HepG2 (cell line): ENCODE data around the gene MACROD2. TPM values are rescaled to one million over a fixed set of nuclear protein-coding genes. Genes with fewer than 3 reads are reported as not detected.

ENCODE experiments used
- ATAC-seq: fragments of 200-7000 bp; cut with Tn5 transposase; 3 replicates; pipeline ENCODE4 v1.9.1; 2020; ENCODE audit warnings: mild to moderate bottlenecking, moderate library complexity
- BruUV-seq: library from RNA; stranded (reverse); fragments of 400-500 nt; replicated peaks from 2 replicates; lab custom pipeline; 2021; lab: Mats Ljungman, UMichigan
- CTCF ChIA-PET: fragments of 300-600 bp; formaldehyde crosslinking; extraction: SDS; loops from one replicate; lab custom pipeline; 2021; ENCODE audit warnings: low total read pairs, inconsistent platforms, low intra/inter-chr PET ratio; lab: Yijun Ruan, JAX
- POLR2A ChIA-PET: fragments of 350-600 bp; sonication (Branson Sonifier 250); formaldehyde crosslinking; loops from one replicate; lab custom pipeline; 2020; ENCODE audit warnings: antibody characterized with exemption, inconsistent platforms; lab: Yijun Ruan, JAX
- DNase-seq: peaks from one replicate; pipeline ENCODE4 v3.0.0-alpha.2; 2015; ENCODE audit warnings: low spot score
- FAIRE-seq: peaks from 3 replicates; lab custom pipeline; 2011; peaks lifted over from hg19 to GRCh38; lab: Jason Lieb, UNC
- H2AFZ ChIP-seq: one replicate; pipeline ENCODE4 v1.6.1; 2011; ENCODE audit warnings: low read length, inconsistent platforms
- H3K27ac ChIP-seq: fragments of 300-600 bp; 3 replicates; pipeline ENCODE4 v1.8.0; 2011; ENCODE audit warnings: mixed run types, mild to moderate bottlenecking, mixed read lengths, low read length, inconsistent platforms; ENCODE audit not compliant: insufficient read depth; ENCODE audit errors: extremely low read length
- H3K27me3 ChIP-seq, 2 experiments: fragments of 200-600 bp in 1 of 2; 2 replicates in 1 of 2; 3 replicates in 1 of 2; pipeline versions ENCODE4 v1.6.0 to v1.8.0; 2011; ENCODE audit warnings: low read length in 2 of 2, mild to moderate bottlenecking in 2 of 2, moderate library complexity in 2 of 2, inconsistent platforms in 1 of 2; ENCODE audit not compliant: insufficient read depth in 2 of 2, control insufficient read depth in 1 of 2
- H3K36me3 ChIP-seq, 2 experiments: fragments of 200-600 bp in 1 of 2; replicated peaks in 1 of 2; 2 replicates in 1 of 2; 3 replicates in 1 of 2; pipeline versions ENCODE4 v1.5.1 to v1.8.0; 2011; ENCODE audit warnings: low read length in 2 of 2, inconsistent platforms in 1 of 2; ENCODE audit not compliant: insufficient read depth in 2 of 2, control insufficient read depth in 1 of 2
- H3K4me1 ChIP-seq: 2 replicates; pipeline ENCODE4 v1.5.1; 2012; ENCODE audit warnings: low read length, inconsistent platforms; ENCODE audit not compliant: insufficient read depth
- H3K4me2 ChIP-seq: 2 replicates; pipeline ENCODE4 v1.6.0; 2011; ENCODE audit warnings: low read depth, low read length, inconsistent platforms
- H3K4me3 ChIP-seq, 3 experiments: fragments of 200-600 bp in 1 of 3; sonication (generic), shearing (Covaris generic) in 1 of 3; replicated peaks in 1 of 3; 2 replicates each; pipeline ENCODE4 v1.5.1; 2011 to 2016; ENCODE audit warnings: low read length in 3 of 3, inconsistent platforms in 2 of 3, low read depth in 2 of 3, mild to moderate bottlenecking in 2 of 3, control low read depth in 1 of 3, mixed read lengths in 1 of 3; ENCODE audit not compliant: insufficient read depth in 1 of 3
- H3K79me2 ChIP-seq: one replicate; pipeline ENCODE4 v1.6.1; 2011; ENCODE audit warnings: low read length, inconsistent platforms; ENCODE audit not compliant: insufficient read depth
- H3K9ac ChIP-seq: 2 replicates; pipeline ENCODE4 v1.6.0; 2011; ENCODE audit warnings: mild to moderate bottlenecking, low read depth, low read length, inconsistent platforms; ENCODE audit not compliant: insufficient read depth
- H3K9me3 ChIP-seq: 2 replicates; pipeline ENCODE4 v1.5.1; 2012; ENCODE audit warnings: mild to moderate bottlenecking, low read length
- H4K20me1 ChIP-seq: 2 replicates; pipeline ENCODE4 v1.6.0; 2011; ENCODE audit warnings: inconsistent platforms, mild to moderate bottlenecking, low read length, moderate library complexity; ENCODE audit not compliant: insufficient read depth
- CHCHD3 ChIP-seq: sonication (generic); formaldehyde crosslinking; IDR thresholded peaks from 2 replicates; pipeline ENCODE4 v1.8.0; 2022; ENCODE audit warnings: mild to moderate bottlenecking, missing genetic modification reagents, moderate library complexity
- DMAP1 ChIP-seq: IDR thresholded peaks from 2 replicates; pipeline ENCODE4 v1.6.1; 2016
- HDAC1 ChIP-seq: sonication (generic); formaldehyde crosslinking; IDR thresholded peaks from 2 replicates; pipeline ENCODE4 v1.5.1; 2020; ENCODE audit warnings: mild to moderate bottlenecking, missing genetic modification reagents
- HIC2 ChIP-seq: sonication (generic); formaldehyde crosslinking; IDR thresholded peaks from 2 replicates; pipeline ENCODE4 v1.9.0; 2022; ENCODE audit warnings: low read depth, missing genetic modification reagents
- NCOA1 ChIP-seq: sonication (generic); formaldehyde crosslinking; IDR thresholded peaks from 2 replicates; pipeline ENCODE4 v1.9.0; 2021; ENCODE audit warnings: missing genetic modification reagents
- SCMH1 ChIP-seq: sonication (generic); formaldehyde crosslinking; IDR thresholded peaks from 2 replicates; pipeline ENCODE4 v1.9.0; 2021; ENCODE audit warnings: missing genetic modification reagents, mild to moderate bottlenecking, borderline replicate concordance
- YEATS4 ChIP-seq: sonication (generic); formaldehyde crosslinking; IDR thresholded peaks from 2 replicates; pipeline ENCODE4 v1.4.0; 2020; ENCODE audit warnings: missing genetic modification reagents, borderline replicate concordance
- ZNF883 ChIP-seq: sonication (generic); formaldehyde crosslinking; IDR thresholded peaks from 2 replicates; pipeline ENCODE4 v1.5.1; 2020; ENCODE audit warnings: mild to moderate bottlenecking, missing genetic modification reagents; ENCODE audit errors: not compliant biosample characterization
- ZSCAN29 ChIP-seq: sonication (generic); formaldehyde crosslinking; conservative IDR thresholded peaks from 2 replicates; pipeline ENCODE4 v1.4.0; 2020; ENCODE audit warnings: mild to moderate bottlenecking, missing genetic modification reagents
- WGBS: methylation state at CpG from one replicate; pipeline ENCODE4 v1.1.6; 2017; ENCODE audit warnings: low lambda C conversion rate; 5-methylcytosine and 5-hydroxymethylcytosine counted together
- in situ Hi-C: cut with HindIII; loops from 2 replicates; pipeline ENCODE4 v1.10.0; 2017; ENCODE audit warnings: low pct_unique_long_range_greater_than_20kb; ENCODE audit not compliant: extremely low pct_ligation_motif_present
- intact Hi-C: fragments of 100-400 bp; cut with micrococcal nuclease; formaldehyde crosslinking; loops from one replicate; pipeline ENCODE4 v1.10.0; 2022; ENCODE audit not compliant: unreplicated experiment
- polyA plus RNA-seq, 8 experiments: library from polyadenylated mRNA; depleted of rRNA in 3 of 8; stranded (reverse) in 7 of 8; unstranded in 1 of 8; fragments of >200 nt; fragmentation: Illumina TruSeq in 4 of 8; extraction: Trizol in 4 of 8; gene quantifications; 2 replicates each; pipeline versions ENCODE4 v1.2.1 to v1.2.3, GENCODE V29; 2011 to 2016; ENCODE audit warnings: low read depth in 4 of 8, missing spikeins in 1 of 8, mixed read lengths in 1 of 8; ENCODE audit not compliant: insufficient read depth in 1 of 8
- total RNA-seq, 5 experiments: library from RNA; depleted of rRNA; stranded (reverse); fragments of >200 nt; fragmentation: Illumina TruSeq; extraction: Trizol; gene quantifications; 2 replicates each; pipeline ENCODE4 v1.2.3, GENCODE V29; 2016; ENCODE audit warnings: low read depth in 1 of 5

MACROD2 gene
- total and polyA plus RNA-seq, 2 of the 13 experiments (the other 11 are each of a cell fraction or from before 2014, with no cell fraction given), result 0.13 to 0.51 TPM

- ATAC-seq (no peak), DNase-seq (no peak), FAIRE-seq (no peak)
- no peaks in the 10 kb centered on the region for H3K79me2 ChIP-seq
- H3K9me3 ChIP-seq, result peaks cover 13% of the 10 kb centered on the region; the same call in 1 of the 2 replicates
- H3K4me1 ChIP-seq, result no peaks in the 10 kb centered on the region
- no TSS peak for BruUV-seq
- WGBS, result 1% methylated on average over 3 of the region's 3 CpGs
- H4K20me1 ChIP-seq, result no peaks in the 10 kb centered on the region
- in situ Hi-C loops (no loop called here), intact Hi-C loops (no loop called here)
- H2AFZ ChIP-seq, result no peak overlapping the region
- H3K27me3 ChIP-seq, result no peaks in the 10 kb centered on the region
- no peaks in the 10 kb centered on the region for H3K36me3 ChIP-seq
- no peak overlapping the region for H3K4me3 ChIP-seq
- POLR2A ChIA-PET, result no interaction called here
- TF ChIP-seq CHCHD3 (CRISPR knock-in tag) (no peak), HDAC1 (no peak), ZNF883 (CRISPR knock-in tag) (no peak), ZSCAN29 (CRISPR knock-in tag) (no peak), DMAP1 (CRISPR knock-in tag) (no peak), SCMH1 (CRISPR knock-in tag) (no peak), YEATS4 (CRISPR knock-in tag) (no peak), HIC2 (CRISPR knock-in tag) (no peak), NCOA1 (CRISPR knock-in tag) (no peak)
- H3K27ac ChIP-seq, result no peak overlapping the region
- no peak overlapping the region for H3K4me2 ChIP-seq
- CTCF ChIA-PET, result no interaction called here
- no peak overlapping the region for H3K9ac ChIP-seq
Observed at GRCh38 chr20:14114065-14114704, 118.9 kb downstream of the MACROD2 start.
